Endometrial microvascular endothelial cells (primary cell): Measurements from ENCODE around the gene GAGE12J. TPM values are rescaled to one million over a fixed set of nuclear protein-coding genes. Genes with fewer than 3 reads are reported as not detected.
"Not testable (repeated sequence)": the region's sequence is repeated elsewhere in the genome, so short reads cannot be mapped to it uniquely, and the experiment has no call there.

Experiments used
- in situ Hi-C: cut with HindIII; loops from 2 replicates; pipeline ENCODE4 v1.10.0; 2017; ENCODE audit warnings: low sequenced_read_pairs, low pct_unique_long_range_greater_than_20kb; ENCODE audit errors: inconsistent ontology term
- total RNA-seq: library from RNA; depleted of rRNA; stranded (reverse); fragments of >200 nt; gene quantifications from one replicate; pipeline ENCODE4 v1.2.3, GENCODE V29; 2015; ENCODE audit errors: inconsistent ontology term

Gene GAGE12J
- total RNA-seq, 1 donor from 2014 or later: not detected

DNA sequence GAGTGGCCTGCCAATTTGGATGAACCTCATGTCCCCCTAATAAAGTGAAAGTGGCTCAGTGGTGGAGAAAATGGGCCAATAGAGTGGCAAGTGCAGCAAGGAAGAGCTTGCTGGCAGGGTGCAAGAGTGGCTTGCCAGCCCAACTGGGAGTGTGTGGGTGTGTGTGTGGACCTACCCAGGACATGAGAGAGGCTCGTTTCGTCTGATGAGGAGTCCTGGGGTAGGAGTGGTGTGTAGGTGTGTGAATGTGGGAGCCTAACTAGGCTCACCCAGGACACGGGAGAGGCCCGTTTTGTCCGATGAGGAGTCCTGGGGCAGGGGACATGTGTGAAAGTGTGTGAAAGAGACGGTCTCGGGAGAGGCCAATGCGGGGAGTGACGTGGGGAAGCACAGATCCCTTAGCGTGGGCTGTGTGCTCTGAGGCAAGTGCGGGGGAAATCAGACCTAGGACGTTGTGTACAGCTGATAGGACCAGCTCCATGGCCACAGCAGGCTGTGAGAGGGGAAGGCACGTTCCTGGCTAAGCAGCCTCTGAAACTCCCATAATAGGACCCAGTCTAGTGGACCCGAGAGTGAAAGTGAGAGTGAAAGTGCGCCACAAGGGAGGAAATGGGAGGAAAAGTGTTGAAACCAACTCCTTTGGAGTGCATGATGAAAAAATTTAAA is 13.1 kb upstream of the GAGE12J start:
- in situ Hi-C loops: no loop called here

DNA sequence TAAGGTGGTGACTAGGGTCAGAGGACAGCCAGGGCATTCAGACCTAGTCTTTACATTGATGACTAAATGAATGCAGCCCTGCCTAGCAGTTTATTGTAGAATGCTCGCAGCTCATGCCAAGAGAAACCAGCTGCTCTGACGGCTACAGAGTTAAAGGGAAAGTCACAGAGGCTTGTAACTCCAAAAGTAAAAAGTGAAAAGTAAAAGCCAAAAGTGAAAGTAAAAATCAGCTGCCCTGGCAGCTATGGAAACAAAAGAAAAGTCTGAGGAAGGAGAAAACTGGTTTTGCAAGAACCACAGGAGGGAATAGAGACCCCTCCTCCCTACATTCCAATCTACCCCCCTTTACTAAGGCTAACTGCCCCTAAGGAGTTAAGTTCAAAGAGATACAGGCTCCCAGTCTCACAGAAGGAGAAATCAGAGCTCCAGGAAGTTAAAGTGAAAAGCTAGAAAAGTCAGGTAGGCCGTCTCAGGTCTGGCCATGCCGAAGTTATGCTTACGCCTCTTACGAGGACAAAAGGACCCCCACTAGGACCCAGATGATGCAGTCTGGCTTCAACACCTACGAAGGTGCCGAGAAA is 12.3 kb upstream of the GAGE12J start:
- in situ Hi-C loops: no loop called here

DNA sequence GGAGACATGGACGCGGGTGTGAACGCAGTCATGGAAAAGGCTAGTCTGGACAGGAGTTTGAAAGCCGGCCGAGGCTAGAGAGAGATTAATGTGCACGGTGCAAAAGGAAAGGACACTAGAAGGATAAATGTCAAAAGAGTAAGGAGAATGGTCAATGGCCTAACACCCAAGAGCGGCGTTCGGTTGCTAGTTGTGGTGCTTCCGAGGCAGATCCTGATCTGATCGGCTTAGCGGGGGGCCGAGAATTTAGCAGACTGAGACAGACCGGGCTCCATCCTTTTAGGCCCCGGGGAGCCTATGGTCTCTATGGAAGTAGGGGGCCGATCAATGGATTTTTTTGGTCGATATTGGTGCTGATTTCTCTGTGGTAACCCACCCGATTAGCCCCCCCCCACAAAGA is 11.5 kb upstream of the GAGE12J start:
- in situ Hi-C loops: no loop called here

DNA sequence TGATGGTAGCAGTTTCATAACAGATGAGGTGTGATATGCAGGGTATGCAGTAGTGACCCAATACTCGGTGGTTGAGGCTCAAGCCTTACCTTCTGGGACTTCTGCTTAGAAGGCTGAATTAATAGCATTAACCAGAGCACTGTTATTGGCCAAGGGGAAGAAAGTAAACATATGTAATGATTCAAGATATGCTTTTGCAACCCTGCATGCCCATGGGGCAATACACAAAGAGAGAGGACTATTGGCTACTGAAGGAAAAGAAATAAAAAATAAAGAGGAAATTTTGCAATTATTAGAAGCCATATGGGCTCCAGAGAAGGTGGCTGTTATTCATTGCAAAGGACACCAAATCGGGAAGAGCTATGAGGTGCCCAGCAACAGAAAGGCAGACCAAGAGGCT is 9.7 kb upstream of the GAGE12J start:
- in situ Hi-C loops: no loop called here

DNA sequence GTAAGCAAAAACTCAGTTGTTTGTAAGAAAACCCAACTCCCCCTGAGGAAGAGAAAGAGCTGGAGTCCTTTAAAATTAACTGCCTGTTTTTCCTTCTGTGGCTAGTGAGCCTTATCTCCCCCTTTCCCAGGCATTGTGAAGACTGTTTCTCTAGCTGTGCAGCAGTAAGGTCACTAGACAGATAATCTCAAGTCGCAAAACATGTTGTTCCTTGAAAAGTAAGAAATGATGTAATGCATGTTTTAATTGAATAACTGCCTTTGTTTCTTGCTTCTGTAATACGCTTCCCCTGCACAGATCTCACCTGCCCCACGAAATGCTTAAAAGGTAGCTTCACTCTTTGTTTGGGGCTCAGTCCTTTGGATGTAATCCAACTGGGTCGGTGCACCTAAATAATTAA is 5.8 kb upstream of the GAGE12J start:
- in situ Hi-C loops: no loop called here

DNA sequence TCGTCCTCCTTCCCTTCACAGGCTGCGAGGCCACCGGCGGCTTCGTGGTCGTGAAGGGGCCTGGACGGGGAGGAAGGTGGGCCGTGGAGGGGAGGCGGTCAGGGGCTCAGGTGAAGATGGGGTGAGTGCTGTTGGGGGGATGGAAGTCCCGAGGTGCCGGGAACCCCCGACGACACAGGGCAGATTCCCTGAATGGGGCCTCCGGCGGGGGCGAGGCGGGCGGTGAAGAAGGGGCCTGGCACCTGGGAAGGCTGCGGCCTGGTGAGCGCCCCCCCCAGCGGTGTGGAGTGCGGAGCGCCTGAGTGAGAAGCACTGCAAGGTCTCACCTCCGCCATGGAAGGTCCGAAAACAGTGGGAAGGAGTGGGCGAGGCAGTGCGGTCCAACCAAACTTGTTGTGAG is 429 bp downstream of the GAGE12J start:
- in situ Hi-C loops: not testable (repeated sequence)

DNA sequence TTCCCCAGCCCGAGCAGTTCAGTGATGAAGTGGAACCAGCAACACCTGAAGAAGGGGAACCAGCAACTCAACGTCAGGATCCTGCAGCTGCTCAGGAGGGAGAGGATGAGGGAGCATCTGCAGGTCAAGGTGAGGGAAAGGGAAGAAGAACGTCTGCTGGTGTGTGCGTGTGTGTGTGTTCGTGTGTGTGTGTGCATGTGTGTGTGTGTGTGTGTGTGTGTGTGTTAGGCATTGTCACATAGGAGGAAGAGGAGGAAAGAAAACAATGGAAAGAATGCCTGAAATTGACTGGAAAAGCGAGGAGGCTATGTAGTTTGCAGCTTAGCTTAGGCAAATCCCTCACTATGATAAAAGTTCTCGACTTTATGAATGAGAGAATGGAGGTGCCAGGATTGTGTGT is 1.9 kb downstream of the GAGE12J start:
- in situ Hi-C loops: not testable (repeated sequence)

DNA sequence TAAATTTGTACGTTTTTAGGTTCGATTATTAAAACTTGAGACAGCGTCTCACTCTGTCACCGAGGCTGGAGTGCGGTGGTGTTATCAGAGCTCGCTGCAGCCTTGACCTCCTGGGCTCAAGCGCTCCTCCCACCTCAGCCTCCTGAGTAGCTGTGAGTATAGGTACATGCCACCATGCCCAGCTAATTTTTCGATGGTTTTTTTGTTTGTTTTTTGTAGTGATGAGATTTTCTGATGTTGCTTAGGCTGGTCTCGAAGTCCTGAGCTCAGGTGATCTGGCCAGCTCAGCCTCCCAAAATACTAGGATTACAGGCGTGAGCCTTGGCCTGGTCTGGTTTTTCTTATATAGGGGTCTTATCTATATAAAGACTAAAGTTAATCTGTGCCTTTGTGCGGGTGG is 8.6 kb downstream of the GAGE12J start:
- in situ Hi-C loops: not testable (repeated sequence)

DNA sequence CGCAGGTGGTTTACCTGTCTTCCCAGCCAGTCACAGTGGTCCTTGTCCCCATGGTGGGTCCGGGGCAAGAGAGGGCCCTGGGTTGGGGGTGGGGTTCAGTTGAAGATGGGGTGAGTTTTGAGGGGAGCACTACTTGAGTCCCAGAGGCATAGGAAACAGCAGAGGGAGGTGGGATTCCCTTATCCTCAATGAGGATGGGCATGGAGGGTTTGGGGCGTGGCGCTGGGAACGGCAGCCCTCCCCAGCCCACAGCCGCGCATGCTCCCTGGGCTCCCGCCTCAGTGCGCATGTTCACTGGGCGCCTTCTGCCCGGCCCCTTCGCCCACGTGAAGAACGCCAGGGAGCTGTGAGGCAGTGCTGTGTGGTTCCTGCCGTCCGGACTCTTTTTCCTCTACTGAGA is 9.4 kb downstream of the GAGE12J start, which contains the start of gene GAGE13:
GAGE13 (plus strand) TSS at position 301 of the 400 bp plus-strand sequence. CDS start 1,156 bp downstream, outside the sequence.
- in situ Hi-C loops: not testable (repeated sequence)

DNA sequence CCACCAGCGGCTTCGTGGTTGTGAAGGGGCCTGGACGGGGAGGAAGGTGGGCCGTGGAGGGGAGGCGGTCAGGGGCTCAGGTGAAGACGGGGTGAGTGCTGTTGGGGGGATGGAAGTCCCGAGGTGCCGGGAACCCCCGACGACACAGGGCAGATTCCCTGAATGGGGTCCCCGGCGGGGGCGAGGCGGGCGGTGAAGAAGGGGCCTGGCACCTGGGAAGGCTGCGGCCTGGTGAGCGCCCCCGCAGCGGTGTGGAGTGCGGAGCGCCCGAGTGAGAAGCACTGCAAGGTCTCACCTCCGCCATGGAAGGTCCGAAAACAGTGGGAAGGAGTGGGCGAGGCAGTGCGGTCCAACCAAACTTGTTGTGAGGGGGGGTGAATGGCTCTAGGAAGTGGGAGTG is 10.0 kb downstream of the GAGE12J start:
- in situ Hi-C loops: not testable (repeated sequence)

DNA sequence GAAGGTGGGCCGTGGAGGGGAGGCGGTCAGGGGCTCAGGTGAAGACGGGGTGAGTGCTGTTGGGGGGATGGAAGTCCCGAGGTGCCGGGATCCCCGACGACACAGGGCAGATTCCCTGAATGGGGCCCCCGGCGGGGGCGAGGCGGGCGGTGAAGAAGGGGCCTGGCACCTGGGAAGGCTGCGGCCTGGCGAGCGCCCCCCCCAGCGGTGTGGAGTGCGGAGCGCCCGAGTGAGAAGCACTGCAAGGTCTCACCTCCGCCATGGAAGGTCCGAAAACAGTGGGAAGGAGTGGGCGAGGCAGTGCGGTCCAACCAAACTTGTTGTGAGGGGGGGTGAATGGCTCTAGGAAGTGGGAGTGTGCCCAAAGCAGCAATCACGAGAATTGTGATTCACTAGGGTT is 19.6 kb downstream of the GAGE12J start:
- in situ Hi-C loops: not testable (repeated sequence)

DNA sequence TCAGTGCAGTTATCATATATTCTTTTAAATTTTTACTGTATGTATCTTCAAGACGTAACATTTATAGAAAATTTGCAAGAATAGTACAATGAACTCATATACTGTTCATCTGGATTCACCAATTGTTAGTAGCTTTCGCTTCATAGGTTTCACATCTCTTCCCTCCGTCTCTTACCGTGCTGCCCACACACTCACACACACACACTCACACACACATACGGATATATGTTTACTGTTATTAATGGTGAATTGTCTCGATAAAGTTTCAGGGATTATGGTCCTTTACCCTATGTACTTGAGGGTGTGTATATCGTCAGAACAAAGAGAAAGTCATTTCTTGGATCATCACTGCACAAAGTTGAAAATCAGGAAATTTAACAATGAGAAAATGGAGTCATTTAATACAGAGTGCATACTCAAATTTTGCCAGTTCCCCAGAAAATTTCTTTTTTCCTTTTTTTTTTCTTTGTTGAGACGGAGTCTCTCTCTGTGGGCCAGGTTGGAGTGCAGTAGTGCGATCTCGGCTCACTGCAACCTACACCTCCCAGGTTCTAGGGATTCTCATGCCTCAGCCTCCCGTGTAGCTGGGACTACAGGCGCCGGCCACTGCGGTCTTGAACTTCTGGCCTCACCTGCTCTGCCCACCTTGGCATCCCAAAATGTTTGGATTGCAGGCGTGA is 22.8 kb downstream of the GAGE12J start:
- in situ Hi-C loops: not testable (repeated sequence)

DNA sequence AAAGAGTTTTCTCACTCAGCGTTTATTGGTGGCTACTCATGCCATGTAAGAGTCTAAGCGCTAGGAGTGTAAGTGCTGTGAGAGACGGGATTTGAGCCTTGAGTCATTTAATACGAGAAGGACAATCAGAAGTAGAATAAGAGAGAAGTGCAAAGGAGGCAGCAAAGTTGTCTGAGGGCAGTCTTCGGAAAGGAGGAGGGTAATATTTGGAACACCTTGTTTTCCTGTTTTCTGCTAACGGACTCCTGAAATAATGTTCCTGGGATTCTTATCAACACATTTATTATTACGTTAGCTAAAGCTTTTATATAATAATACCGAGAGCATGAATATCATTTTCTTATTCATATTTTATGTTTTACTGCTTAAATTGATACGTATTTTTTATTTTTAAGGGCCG is 23.6 kb downstream of the GAGE12J start:
- in situ Hi-C loops: not testable (repeated sequence)

DNA sequence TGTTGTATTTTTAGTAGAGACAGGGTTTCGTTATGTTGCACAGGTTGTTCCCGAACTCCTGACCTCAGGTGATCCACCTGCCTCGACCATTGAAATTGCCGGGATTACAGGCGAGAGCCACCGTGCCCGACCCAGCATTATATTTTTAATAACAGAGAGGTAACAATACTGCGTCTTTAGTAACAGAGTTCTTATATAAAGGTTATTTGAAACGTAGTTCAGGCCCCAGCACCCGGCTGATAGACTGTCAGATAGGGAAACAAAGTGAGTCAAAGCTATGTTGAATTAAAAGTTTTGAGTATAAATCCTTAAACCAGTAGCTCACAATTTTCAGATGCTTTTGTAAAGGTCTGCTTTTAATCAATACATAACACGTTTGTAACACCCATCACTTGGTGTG is 24.3 kb downstream of the GAGE12J start:
- in situ Hi-C loops: not testable (repeated sequence)

Other genes with a start within 250 kb of the GAGE12J start
- gene PRAF2, start 248.0 kb upstream of the GAGE12J start, total RNA-seq: 11.2 TPM
- 33.7 TPM for gene WDR45, start 242.2 kb upstream of the GAGE12J start, total RNA-seq
- 29.1 TPM for gene GPKOW, start 198.3 kb upstream of the GAGE12J start, total RNA-seq
- gene MAGIX, start 159.3 kb upstream of the GAGE12J start, total RNA-seq: 3.7 TPM
- 135 TPM for gene PLP2, start 150.1 kb upstream of the GAGE12J start, total RNA-seq
- gene PRICKLE3, start 135.7 kb upstream of the GAGE12J start, total RNA-seq: 23.4 TPM
- gene SYP, start 121.8 kb upstream of the GAGE12J start, total RNA-seq: 0.09 TPM
- gene CACNA1F, start 88.7 kb upstream of the GAGE12J start, total RNA-seq: not detected
- gene CCDC22, start 86.6 kb upstream of the GAGE12J start, total RNA-seq: 25.9 TPM
- 0.28 TPM for gene FOXP3, start 57.3 kb upstream of the GAGE12J start, total RNA-seq
- gene PPP1R3F, start 52.2 kb upstream of the GAGE12J start, total RNA-seq: 0.84 TPM
- gene GAGE10, start 18.4 kb upstream of the GAGE12J start, total RNA-seq: not detected
- gene GAGE13, start 9.5 kb downstream of the GAGE12J start, total RNA-seq: not detected
- not detected for gene GAGE12C, start 210.1 kb downstream of the GAGE12J start, total RNA-seq
- gene GAGE12D, start 219.7 kb downstream of the GAGE12J start, total RNA-seq: not detected
- gene GAGE12E, start 229.3 kb downstream of the GAGE12J start, total RNA-seq: not detected
- gene GAGE12F, start 238.8 kb downstream of the GAGE12J start, total RNA-seq: not detected
- gene GAGE12G, start 248.4 kb downstream of the GAGE12J start, total RNA-seq: not detected